Natural killer cell (primary cell): ENCODE results near the gene CPNE6. TPM values are rescaled to one million over a fixed set of nuclear protein-coding genes. Genes with fewer than 3 reads are reported as not detected.

Experiments
- ATAC-seq, 3 donors: fragments of 150-1000 bp in 2 of 3; fragments of 200-7000 bp in 1 of 3; cut with Tn5 transposase; 1 replicate in 1 of 3; 2 replicates in 2 of 3; pipeline ENCODE4 v1.10.0; 2021; ENCODE audit warnings: mild to moderate bottlenecking in 2 of 3, moderate library complexity in 2 of 3
- DNase-seq, 2 donors: peaks; one replicate each; pipeline versions ENCODE4 v3.0.0 to v3.0.0-alpha.2; 2013 to 2021; ENCODE audit warnings: mixed read lengths in 1 of 2
- H3K27ac ChIP-seq: one replicate; pipeline ENCODE4 v1.5.1; 2013; ENCODE audit warnings: mild to moderate bottlenecking, low read length
- H3K27me3 ChIP-seq: one replicate; pipeline ENCODE4 v1.6.1; 2013; ENCODE audit warnings: low read length; ENCODE audit not compliant: control insufficient read depth, insufficient read depth
- H3K36me3 ChIP-seq: one replicate; pipeline ENCODE4 v1.6.1; 2013; ENCODE audit warnings: low read length; ENCODE audit not compliant: control insufficient read depth, insufficient read depth
- H3K4me1 ChIP-seq: one replicate; pipeline ENCODE4 v1.6.1; 2013; ENCODE audit warnings: low read length; ENCODE audit not compliant: control insufficient read depth, insufficient read depth
- H3K4me3 ChIP-seq: one replicate; pipeline ENCODE4 v1.5.1; 2013; ENCODE audit warnings: low read length
- H3K9me3 ChIP-seq: one replicate; pipeline ENCODE4 v1.6.1; 2013; ENCODE audit warnings: low read length; ENCODE audit not compliant: control insufficient read depth, insufficient read depth
- H3K27ac Mint-ChIP-seq, 2 donors: one replicate each; pipeline ENCODE4 v1.8.0; 2022; ENCODE audit warnings: mild to moderate bottlenecking in 2 of 2, mixed read lengths in 2 of 2, moderate library complexity in 1 of 2
- H3K27me3 Mint-ChIP-seq, 2 donors: one replicate each; pipeline ENCODE4 v1.8.0; 2022; ENCODE audit warnings: low read depth in 2 of 2, mixed read lengths in 2 of 2
- H3K36me3 Mint-ChIP-seq: one replicate; pipeline ENCODE4 v1.8.0; 2022; ENCODE audit warnings: mixed read lengths
- H3K4me1 Mint-ChIP-seq, 2 donors: one replicate each; pipeline ENCODE4 v1.8.0; 2022; ENCODE audit warnings: mixed read lengths in 2 of 2
- H3K4me3 Mint-ChIP-seq: one replicate; pipeline ENCODE4 v1.8.0; 2022; ENCODE audit warnings: mild to moderate bottlenecking, moderate library complexity, mixed read lengths
- H3K9me3 Mint-ChIP-seq, 2 donors: one replicate each; pipeline ENCODE4 v1.8.0; 2022; ENCODE audit warnings: mixed read lengths in 2 of 2
- WGBS: methylation state at CpG from one replicate; pipeline ENCODE4 v1.1.7; 2013; ENCODE audit warnings: missing lambda C conversion rate; ENCODE audit not compliant: insufficient coverage; 5-methylcytosine and 5-hydroxymethylcytosine counted together
- intact Hi-C: fragments of 100-400 bp; cut with micrococcal nuclease; formaldehyde crosslinking; loops from one replicate; pipeline ENCODE4 v1.14.2; 2022
- total RNA-seq, 4 donors: library from RNA; stranded (reverse); fragments of 120-200 nt in 1 of 4; gene quantifications; one replicate each; pipeline versions ENCODE4 v1.2.3 to v1.2.4, GENCODE V29; 2013 to 2022
- TF ChIP-seq, protein P1 (sequence below): fragments of 200-600 bp; IDR thresholded peaks from one replicate; pipeline ENCODE4 v1.8.0; 2022; ENCODE audit warnings: antibody characterized with exemption

Gene CPNE6
- total RNA-seq, 3 donors from 2014 or later (not counting 1 experiment from before 2014, with no cell fraction given), result not detected

DNA sequence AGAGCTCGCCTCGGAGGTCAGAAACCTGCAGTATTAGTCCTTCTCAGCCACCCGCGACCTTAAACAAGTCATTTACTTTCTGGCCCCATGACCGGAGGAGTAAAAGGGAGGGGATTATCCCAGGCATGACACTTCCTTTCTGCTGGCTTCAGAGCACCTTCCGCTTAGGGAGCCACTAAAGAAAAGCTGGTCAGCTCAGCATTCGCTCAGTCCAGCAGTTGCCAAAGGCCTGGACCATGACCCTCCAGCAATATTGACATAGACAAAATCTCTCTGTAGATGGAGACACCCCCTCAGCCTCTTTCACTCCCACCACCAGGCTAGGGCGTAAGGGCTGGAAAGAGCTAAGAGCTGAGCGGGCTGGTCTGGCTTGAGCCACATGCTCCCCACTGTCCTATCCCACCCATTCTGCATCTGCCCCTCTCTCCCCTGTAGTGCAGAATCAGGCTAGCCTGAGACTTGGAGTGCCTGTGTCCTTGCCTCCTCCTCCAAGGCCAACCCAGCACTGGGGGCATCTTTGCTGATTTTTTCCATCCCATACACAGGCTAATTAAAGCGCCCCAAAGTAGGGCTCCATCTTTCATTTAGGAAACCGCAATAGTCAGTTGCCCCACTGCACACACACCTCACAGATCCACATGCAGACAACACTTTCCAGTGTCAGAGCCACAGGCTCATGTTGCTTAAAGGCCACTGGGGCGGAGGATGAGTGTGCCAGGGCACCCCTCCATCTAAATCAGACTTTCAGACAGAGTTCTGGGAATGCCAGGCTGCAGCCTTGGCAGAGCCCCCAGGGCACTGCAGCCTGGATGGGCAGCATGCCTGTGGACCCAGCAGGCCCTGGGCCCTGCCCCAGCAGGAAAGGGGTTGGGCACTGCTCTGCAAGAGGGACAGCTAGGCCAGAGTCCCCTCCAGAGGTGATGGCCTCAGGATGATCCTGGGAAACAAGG is 4.0 kb upstream of the CPNE6 start:
- Mint-ChIP-seq H3K36me3 (no peaks in the 10 kb centered on the region), H3K4me1 (no peaks in the 10 kb centered on the region), H3K9me3 (no peaks in the 10 kb centered on the region), H3K27ac (no peak overlapping the region), H3K4me3 (no peak overlapping the region), H3K27me3 (peaks cover 0 to 7% of the 10 kb centered on the region in 2 donors)
- no peaks in the 10 kb centered on the region for H3K36me3 ChIP-seq
- ATAC-seq (no peak), DNase-seq (no peak)
- H3K4me3 ChIP-seq, result no peak overlapping the region
- no peaks in the 10 kb centered on the region for H3K4me1 ChIP-seq
- no peak overlapping the region for H3K27ac ChIP-seq
- intact Hi-C loops, result no loop called here
- no peaks in the 10 kb centered on the region for H3K27me3 ChIP-seq
- 92% methylated on average over 12 of the region's 12 CpGs for WGBS
- TF ChIP-seq, protein P1, sequence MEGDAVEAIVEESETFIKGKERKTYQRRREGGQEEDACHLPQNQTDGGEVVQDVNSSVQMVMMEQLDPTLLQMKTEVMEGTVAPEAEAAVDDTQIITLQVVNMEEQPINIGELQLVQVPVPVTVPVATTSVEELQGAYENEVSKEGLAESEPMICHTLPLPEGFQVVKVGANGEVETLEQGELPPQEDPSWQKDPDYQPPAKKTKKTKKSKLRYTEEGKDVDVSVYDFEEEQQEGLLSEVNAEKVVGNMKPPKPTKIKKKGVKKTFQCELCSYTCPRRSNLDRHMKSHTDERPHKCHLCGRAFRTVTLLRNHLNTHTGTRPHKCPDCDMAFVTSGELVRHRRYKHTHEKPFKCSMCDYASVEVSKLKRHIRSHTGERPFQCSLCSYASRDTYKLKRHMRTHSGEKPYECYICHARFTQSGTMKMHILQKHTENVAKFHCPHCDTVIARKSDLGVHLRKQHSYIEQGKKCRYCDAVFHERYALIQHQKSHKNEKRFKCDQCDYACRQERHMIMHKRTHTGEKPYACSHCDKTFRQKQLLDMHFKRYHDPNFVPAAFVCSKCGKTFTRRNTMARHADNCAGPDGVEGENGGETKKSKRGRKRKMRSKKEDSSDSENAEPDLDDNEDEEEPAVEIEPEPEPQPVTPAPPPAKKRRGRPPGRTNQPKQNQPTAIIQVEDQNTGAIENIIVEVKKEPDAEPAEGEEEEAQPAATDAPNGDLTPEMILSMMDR, result no peak
- no peaks in the 10 kb centered on the region for H3K9me3 ChIP-seq

DNA sequence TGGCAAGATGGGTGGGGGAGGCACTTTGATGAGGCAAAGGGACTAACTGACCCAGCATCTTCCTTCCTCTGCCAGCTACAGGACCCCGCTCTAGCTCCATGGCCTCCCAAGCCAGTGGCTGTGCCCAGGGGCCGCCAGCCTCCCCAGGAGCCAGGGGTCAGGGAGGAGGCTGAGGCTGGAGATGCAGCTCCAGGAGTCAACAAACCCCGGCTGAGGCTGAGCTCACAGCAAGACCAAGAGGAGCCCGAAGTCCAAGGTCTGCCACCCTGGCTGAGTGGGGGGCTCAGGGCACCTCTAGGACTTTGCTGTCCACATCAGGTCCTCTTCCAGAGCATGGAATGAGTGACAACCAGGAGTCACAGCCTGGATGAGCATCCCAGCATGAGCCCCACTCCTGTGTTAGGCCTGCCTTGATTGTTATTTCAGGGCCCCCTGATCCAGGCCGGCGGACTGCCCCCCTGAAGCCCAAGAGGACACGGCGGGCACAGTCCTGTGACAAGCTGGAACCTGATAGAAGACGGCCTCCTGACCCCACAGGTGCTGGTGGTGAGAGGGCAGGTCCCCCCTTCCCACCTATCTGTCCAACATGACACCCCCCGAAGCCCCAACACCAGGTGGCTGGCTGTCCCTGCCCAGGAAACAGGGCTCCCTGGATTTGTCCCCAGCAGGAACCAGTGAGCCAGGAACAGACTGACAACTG is 2.5 kb upstream of the CPNE6 start:
- no peak overlapping the region for H3K27ac ChIP-seq
- DNase-seq (no peak), ATAC-seq (no peak)
- TF ChIP-seq, protein P1, result no peak
- no peaks in the 10 kb centered on the region for H3K36me3 Mint-ChIP-seq
- intact Hi-C loops, result no loop called here
- 87% methylated on average over 10 of the region's 10 CpGs for WGBS
- no peak overlapping the region for H3K27ac Mint-ChIP-seq
- H3K36me3 ChIP-seq, result no peaks in the 10 kb centered on the region
- H3K27me3 Mint-ChIP-seq, result peaks cover 0 to 7% of the 10 kb centered on the region in 2 donors
- no peaks in the 10 kb centered on the region for H3K27me3 ChIP-seq
- no peak overlapping the region for H3K4me3 ChIP-seq
- H3K4me1 Mint-ChIP-seq, result no peaks in the 10 kb centered on the region
- H3K9me3 ChIP-seq, result no peaks in the 10 kb centered on the region
- no peaks in the 10 kb centered on the region for H3K9me3 Mint-ChIP-seq
- no peaks in the 10 kb centered on the region for H3K4me1 ChIP-seq
- H3K4me3 Mint-ChIP-seq, result no peak overlapping the region

DNA sequence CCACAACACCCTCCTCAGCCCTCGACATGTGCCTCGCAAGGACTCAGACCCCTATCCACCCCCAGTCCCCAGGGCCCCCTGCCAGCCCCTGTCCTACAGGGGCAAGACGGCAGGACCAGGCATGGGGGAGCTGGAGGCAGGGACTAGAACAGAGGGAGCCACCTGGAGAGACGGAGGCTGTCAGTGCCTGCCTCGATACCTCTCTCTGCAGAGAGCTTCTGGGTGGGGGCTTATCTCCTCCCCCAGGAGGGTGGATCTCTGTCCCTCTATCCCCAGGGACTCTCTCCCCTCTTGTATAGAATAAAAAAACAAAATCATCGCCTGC is 2.0 kb upstream of the CPNE6 start:
- Histone ChIP-seq H3K36me3 (no peaks in the 10 kb centered on the region), H3K27ac (no peak overlapping the region), H3K4me3 (no peak overlapping the region), H3K9me3 (no peaks in the 10 kb centered on the region), H3K4me1 (no peaks in the 10 kb centered on the region), H3K27me3 (no peaks in the 10 kb centered on the region)
- no peak overlapping the region for H3K4me3 Mint-ChIP-seq
- intact Hi-C loops, result no loop called here
- DNase-seq (no peak), ATAC-seq (no peak)
- H3K27ac Mint-ChIP-seq, result peak overlapping the region in 1 of 2 donors; percentile 36
- no peaks in the 10 kb centered on the region for H3K9me3 Mint-ChIP-seq
- 88% methylated on average over 5 of the region's 6 CpGs for WGBS
- H3K4me1 Mint-ChIP-seq, result no peaks in the 10 kb centered on the region
- TF ChIP-seq, protein P1, result no peak
- H3K27me3 Mint-ChIP-seq, result peaks cover 0 to 7% of the 10 kb centered on the region in 2 donors
- no peaks in the 10 kb centered on the region for H3K36me3 Mint-ChIP-seq
